Neuronal stem cell (in vitro differentiated cells): ENCODE measurements around the gene NDUFS7.

ENCODE experiments used
- DNase-seq: peaks from one replicate; pipeline ENCODE4 v3.0.0-alpha.2; 2013; ENCODE audit warnings: low spot score
- H2AFZ ChIP-seq: one replicate; pipeline ENCODE4 v1.6.1; 2013; ENCODE audit warnings: mild to moderate bottlenecking, low read length, inconsistent platforms
- H2AK5ac ChIP-seq: 2 replicates; pipeline ENCODE4 v1.6.1; 2013; ENCODE audit warnings: low read depth, mild to moderate bottlenecking, inconsistent platforms, low read length, moderate library complexity, mixed read lengths
- H2BK120ac ChIP-seq: 2 replicates; pipeline ENCODE4 v1.6.1; 2013; ENCODE audit warnings: low read depth, mild to moderate bottlenecking, inconsistent platforms, low read length, moderate library complexity, mixed read lengths
- H2BK12ac ChIP-seq: one replicate; pipeline ENCODE4 v1.6.1; 2013; ENCODE audit warnings: low read length, inconsistent platforms
- H2BK15ac ChIP-seq: 2 replicates; pipeline ENCODE4 v1.6.1; 2013; ENCODE audit warnings: mild to moderate bottlenecking, low read length, inconsistent platforms, mixed read lengths
- H2BK5ac ChIP-seq: one replicate; pipeline ENCODE4 v1.6.1; 2013; ENCODE audit warnings: inconsistent platforms, mild to moderate bottlenecking, low read length, moderate library complexity
- H3K14ac ChIP-seq: one replicate; pipeline ENCODE4 v1.6.1; 2013; ENCODE audit warnings: low read length, inconsistent platforms
- H3K18ac ChIP-seq: 2 replicates; pipeline ENCODE4 v1.6.1; 2013; ENCODE audit warnings: low read length, inconsistent platforms
- H3K23ac ChIP-seq: 2 replicates; pipeline ENCODE4 v1.6.1; 2013; ENCODE audit warnings: low read depth, mild to moderate bottlenecking, mixed read lengths, low read length, inconsistent platforms; ENCODE audit not compliant: poor library complexity
- H3K27ac ChIP-seq: replicated peaks from 3 replicates; pipeline ENCODE4 v1.5.1; 2013; ENCODE audit warnings: low read length, inconsistent platforms
- H3K27me3 ChIP-seq, 3 experiments: 2 replicates each; pipeline ENCODE4 v1.6.1; 2013; ENCODE audit warnings: low read length in 3 of 3, mild to moderate bottlenecking in 2 of 3, inconsistent platforms in 1 of 3, low read depth in 1 of 3, mixed read lengths in 1 of 3, moderate library complexity in 1 of 3; ENCODE audit not compliant: control insufficient read depth in 3 of 3, insufficient read depth in 3 of 3
- H3K36me3 ChIP-seq, 2 donors: replicated peaks in 1 of 2; 2 replicates each; pipeline ENCODE4 v1.6.1; 2013; ENCODE audit warnings: low read length in 2 of 2; ENCODE audit not compliant: control insufficient read depth in 2 of 2, insufficient read depth in 2 of 2
- H3K4ac ChIP-seq: 2 replicates; pipeline ENCODE4 v1.6.1; 2013; ENCODE audit warnings: inconsistent platforms, mild to moderate bottlenecking, low read length, moderate library complexity
- H3K4me1 ChIP-seq, 2 donors: 1 replicate in 1 of 2; 2 replicates in 1 of 2; pipeline ENCODE4 v1.6.1; 2013; ENCODE audit warnings: low read length in 2 of 2, low read depth in 1 of 2; ENCODE audit not compliant: control insufficient read depth in 2 of 2, insufficient read depth in 1 of 2
- H3K4me2 ChIP-seq: one replicate; pipeline ENCODE4 v1.6.1; 2013; ENCODE audit warnings: mild to moderate bottlenecking, low read length, inconsistent platforms; ENCODE audit not compliant: insufficient read depth, poor library complexity, severe bottlenecking
- H3K4me3 ChIP-seq, 2 donors: 2 replicates each; pipeline ENCODE4 v1.5.1; 2013; ENCODE audit warnings: low read length in 2 of 2, mild to moderate bottlenecking in 2 of 2, inconsistent platforms in 1 of 2, moderate library complexity in 1 of 2
- H3K79me1 ChIP-seq: one replicate; pipeline ENCODE4 v1.6.1; 2013; ENCODE audit warnings: low read depth, mild to moderate bottlenecking, inconsistent platforms, low read length, moderate library complexity
- H3K9ac ChIP-seq: one replicate; pipeline ENCODE4 v1.6.1; 2013; ENCODE audit warnings: mild to moderate bottlenecking, low read depth, low read length, inconsistent platforms; ENCODE audit not compliant: poor library complexity
- H3K9me3 ChIP-seq, 2 donors: replicated peaks in 1 of 2; 2 replicates each; pipeline versions ENCODE3 to v1.6.1; 2013; ENCODE audit warnings: low read length in 2 of 2, mild to moderate bottlenecking in 2 of 2, inconsistent platforms in 1 of 2, low read depth in 1 of 2, mixed read lengths in 1 of 2, moderate library complexity in 1 of 2; ENCODE audit not compliant: control insufficient read depth in 2 of 2, insufficient read depth in 1 of 2
- H4K8ac ChIP-seq: one replicate; pipeline ENCODE4 v1.6.1; 2013; ENCODE audit warnings: low read depth, mild to moderate bottlenecking, inconsistent platforms, low read length, moderate library complexity
- H4K91ac ChIP-seq: one replicate; pipeline ENCODE4 v1.6.1; 2013; ENCODE audit warnings: low read length, low read depth, mild to moderate bottlenecking, inconsistent platforms; ENCODE audit not compliant: poor library complexity
- WGBS, 2 donors: extraction: QIAGEN DNeasy Blood & Tissue Kit; methylation state at CpG; one replicate each; pipeline ENCODE4 v1.1.7; 2013; ENCODE audit warnings: missing lambda C conversion rate in 2 of 2, mixed read lengths in 1 of 2; ENCODE audit not compliant: insufficient read length in 2 of 2, insufficient replicate concordance in 1 of 2; ENCODE audit errors: extremely low coverage in 2 of 2; 5-methylcytosine and 5-hydroxymethylcytosine counted together

NDUFS7 gene

GRCh38 chr19:1396768-1397679 is 13.3 kb downstream of the NDUFS7 start:
- no CpG with 5 or more reads among the region's 42 CpGs for WGBS, 2 donors

DNA sequence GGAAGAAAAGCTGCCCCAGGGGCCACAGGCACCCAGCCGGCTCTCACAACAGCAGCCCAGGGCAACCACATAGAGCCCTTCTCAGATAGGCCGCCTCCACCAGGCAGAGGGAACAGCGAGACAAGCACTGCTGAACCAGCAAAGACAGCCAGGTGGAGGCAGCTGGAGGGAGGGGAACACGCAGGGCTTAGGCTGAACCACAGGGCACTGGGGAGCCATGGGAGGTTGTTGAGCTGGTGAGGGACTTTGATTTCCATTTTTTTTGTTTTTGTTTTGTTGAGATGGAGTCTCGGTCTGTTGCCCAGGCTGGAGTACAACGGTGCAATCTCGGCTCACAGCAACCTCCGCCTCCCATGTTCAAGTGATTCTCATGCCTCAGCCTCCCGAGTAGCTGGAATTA is 14.1 kb downstream of the NDUFS7 start:
- Histone ChIP-seq H2BK15ac (no peak overlapping the region), H3K4me2 (no peak overlapping the region)
- WGBS, 2 donors: no CpG with 5 or more reads among the region's 9 CpGs

More at GRCh38 chr19:1396768-1397679, 13.3 kb downstream of the NDUFS7 start:
- Histone ChIP-seq H3K4me3 (no peak overlapping the region), H3K14ac (no peak overlapping the region), H2BK15ac (no peak overlapping the region), H3K18ac (peak overlapping the region; percentile 76), H3K4ac (no peak overlapping the region), H3K9me3 (no peaks in the 10 kb centered on the region), H3K79me1 (peaks cover 19% of the 10 kb centered on the region), H3K4me2 (no peak overlapping the region), H2BK5ac (no peak overlapping the region), H3K27me3 (no peaks in the 10 kb centered on the region), H2BK120ac (no peak overlapping the region), H4K91ac (no peak overlapping the region), H3K27ac (no peak overlapping the region), H2BK12ac (no peak overlapping the region), H4K8ac (no peak overlapping the region), H3K9ac (no peak overlapping the region), H2AK5ac (peak overlapping the region; percentile 70), H3K23ac (peak overlapping the region; percentile 65), H3K36me3 (peaks cover 8 to 30% of the 10 kb centered on the region in 2 donors), H2AFZ (no peak overlapping the region), H3K4me1 (peaks cover 0 to 6% of the 10 kb centered on the region in 2 donors)
- no peak for DNase-seq

GRCh38 chr19:1399079-1399478 is 15.4 kb downstream of the NDUFS7 start:
- Histone ChIP-seq H3K4me2 (no peak overlapping the region), H2BK120ac (no peak overlapping the region), H3K79me1 (peaks cover 22% of the 10 kb centered on the region), H3K18ac (no peak overlapping the region), H3K27ac (no peak overlapping the region), H3K14ac (no peak overlapping the region), H2BK12ac (peak overlapping the region; percentile 22), H3K9ac (no peak overlapping the region), H3K4me1 (peaks cover 4 to 6% of the 10 kb centered on the region in 2 donors), H4K8ac (no peak overlapping the region), H3K4me3 (no peak overlapping the region), H3K27me3 (no peaks in the 10 kb centered on the region), H3K23ac (peak overlapping the region; percentile 55), H2AK5ac (peak overlapping the region; percentile 46), H3K36me3 (peaks cover 4 to 17% of the 10 kb centered on the region in 2 donors), H3K4ac (no peak overlapping the region), H2BK5ac (no peak overlapping the region), H2AFZ (no peak overlapping the region), H4K91ac (no peak overlapping the region), H3K9me3 (no peaks in the 10 kb centered on the region), H2BK15ac (no peak overlapping the region)
- DNase-seq: no peak
- WGBS, 2 donors: no CpG with 5 or more reads among the region's 19 CpGs

More for the DNA sequence above, 14.1 kb downstream of the NDUFS7 start:
- no peak overlapping the region for H2BK5ac ChIP-seq
- no peak for DNase-seq
- no peak overlapping the region for H3K14ac ChIP-seq
- peaks cover 4 to 22% of the 10 kb centered on the region in 2 donors for H3K36me3 ChIP-seq
- H2AFZ ChIP-seq: no peak overlapping the region
- H2AK5ac ChIP-seq: no peak overlapping the region
- no peak overlapping the region for H3K18ac ChIP-seq
- H3K4ac ChIP-seq: no peak overlapping the region
- H4K8ac ChIP-seq: no peak overlapping the region
- no peak overlapping the region for H3K4me3 ChIP-seq
- H3K27me3 ChIP-seq: no peaks in the 10 kb centered on the region
- peaks cover 22% of the 10 kb centered on the region for H3K79me1 ChIP-seq
- no peaks in the 10 kb centered on the region for H3K9me3 ChIP-seq
- H4K91ac ChIP-seq: no peak overlapping the region
- H3K23ac ChIP-seq: no peak overlapping the region
- peaks cover 3 to 6% of the 10 kb centered on the region in 2 donors for H3K4me1 ChIP-seq
- no peak overlapping the region for H3K27ac ChIP-seq
- no peak overlapping the region for H2BK120ac ChIP-seq
- no peak overlapping the region for H2BK12ac ChIP-seq
- H3K9ac ChIP-seq: no peak overlapping the region

DNA sequence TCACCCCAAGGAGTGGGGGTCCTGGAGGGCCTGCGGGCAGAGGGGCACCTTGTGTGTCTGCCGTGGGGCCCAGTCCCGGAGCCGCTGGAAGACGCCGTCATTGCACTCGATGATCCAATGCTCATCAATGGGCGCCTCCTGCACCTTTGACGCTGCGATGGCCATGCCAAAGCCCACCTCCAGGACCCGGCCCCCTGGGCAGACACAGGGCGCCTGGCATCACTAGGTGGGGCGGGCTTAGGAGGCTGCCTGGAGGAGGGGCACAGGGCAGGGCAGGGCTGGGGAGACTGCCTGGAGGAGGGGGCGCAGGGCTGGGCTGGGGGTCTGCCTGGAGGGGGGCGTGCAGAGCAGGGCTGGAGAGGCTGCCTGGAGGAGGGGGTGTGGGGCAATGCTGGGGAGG is 16.0 kb downstream of the NDUFS7 start:
- Histone ChIP-seq H2AFZ (no peak overlapping the region), H3K18ac (no peak overlapping the region), H3K9me3 (no peaks in the 10 kb centered on the region), H3K23ac (no peak overlapping the region), H4K91ac (no peak overlapping the region), H3K9ac (no peak overlapping the region), H3K4me2 (no peak overlapping the region), H3K14ac (no peak overlapping the region), H3K4me3 (no peak overlapping the region), H3K79me1 (peaks cover 22% of the 10 kb centered on the region), H3K27me3 (no peaks in the 10 kb centered on the region), H2BK15ac (no peak overlapping the region), H2BK5ac (no peak overlapping the region), H3K27ac (no peak overlapping the region), H4K8ac (no peak overlapping the region), H2BK12ac (no peak overlapping the region), H3K4me1 (peaks cover 3 to 4% of the 10 kb centered on the region in 2 donors), H3K4ac (no peak overlapping the region), H2BK120ac (no peak overlapping the region), H3K36me3 (peaks cover 4 to 17% of the 10 kb centered on the region in 2 donors), H2AK5ac (no peak overlapping the region)
- no CpG with 5 or more reads among the region's 15 CpGs for WGBS, 2 donors
- no peak for DNase-seq
